BJ (cell line): Measurements from ENCODE around the gene TBC1D9. TPM values are rescaled to one million over a fixed set of nuclear protein-coding genes. Genes with fewer than 3 reads are reported as not detected.

Experiments
- CTCF ChIA-PET: fragments of 350-600 bp; formaldehyde crosslinking; extraction: SDS; loops from one replicate; lab custom pipeline; 2021; ENCODE audit warnings: antibody characterized with exemption, inconsistent platforms; lab: Yijun Ruan, JAX
- POLR2A ChIA-PET: fragments of 300-600 bp; sonication (Branson Sonifier 250); formaldehyde crosslinking; extraction: SDS; loops from one replicate; lab custom pipeline; 2021; ENCODE audit warnings: antibody characterized with exemption; lab: Charles Lee
- DNase-seq: peaks from one replicate; pipeline ENCODE4 v3.0.0-alpha.2; 2011; ENCODE audit warnings: low read depth
- H3K27me3 ChIP-seq: 2 replicates; pipeline ENCODE4 v1.6.0; 2011; ENCODE audit warnings: low read length; ENCODE audit not compliant: control insufficient read depth, insufficient read depth
- H3K36me3 ChIP-seq: 2 replicates; pipeline ENCODE4 v1.5.1; 2011; ENCODE audit warnings: low read length; ENCODE audit not compliant: control insufficient read depth, insufficient read depth
- H3K4me3 ChIP-seq: 2 replicates; pipeline ENCODE4 v1.5.1; 2011; ENCODE audit warnings: low read depth, mild to moderate bottlenecking, control low read depth, low read length
- CTCF ChIP-seq: IDR thresholded peaks from 2 replicates; pipeline ENCODE4 v1.5.1; 2011; ENCODE audit warnings: low read depth, mild to moderate bottlenecking, control low read depth, inconsistent platforms, low read length, moderate library complexity; ENCODE audit not compliant: insufficient read depth
- polyA plus RNA-seq: library from polyadenylated mRNA; depleted of rRNA; stranded (reverse); fragments of >200 nt; gene quantifications from 2 replicates; pipeline ENCODE4 v1.2.3, GENCODE V29; 2011

Gene TBC1D9
- polyA plus RNA-seq, 1 experiment: 12.0 TPM

GRCh38 chr4:140633951-140634350 lies 122.2 kb downstream of the TBC1D9 start:
- no peak for TF ChIP-seq CTCF
- H3K27me3 ChIP-seq: no peaks in the 10 kb centered on the region
- CTCF ChIA-PET: no interaction called here
- POLR2A ChIA-PET: no interaction called here
- no peak for DNase-seq
- H3K36me3 ChIP-seq: peaks cover 1% of the 10 kb centered on the region; the same call in 1 of the 2 replicates
- no peak overlapping the region for H3K4me3 ChIP-seq

GRCh38 chr4:140633124-140633523 lies 123.1 kb downstream of the TBC1D9 start:
- Histone ChIP-seq H3K36me3 (peaks cover 1% of the 10 kb centered on the region; the same call in 1 of the 2 replicates), H3K27me3 (no peaks in the 10 kb centered on the region), H3K4me3 (no peak overlapping the region)
- DNase-seq: no peak
- ChIA-PET CTCF (interaction anchor here (1.6 kb wide), 1 partner anchor 273 kb away, joined by 4 read pairs; no protein-coding TSS in a partner anchor), POLR2A (no interaction called here)
- no peak for TF ChIP-seq CTCF

- no peak overlapping the region for H3K4me3 ChIP-seq
- no peak for DNase-seq
- ChIA-PET POLR2A (no interaction called here), CTCF (no interaction called here)
- no peaks in the 10 kb centered on the region for H3K36me3 ChIP-seq
- no peaks in the 10 kb centered on the region for H3K27me3 ChIP-seq
- no peak for TF ChIP-seq CTCF
Observed at GRCh38 chr4:140630246-140630645, 125.9 kb downstream of the TBC1D9 start.

GRCh38 chr4:140628016-140628415 lies 128.2 kb downstream of the TBC1D9 start:
- ChIA-PET POLR2A (no interaction called here), CTCF (interaction anchor here (1.4 to 1.6 kb wide), 3 partner anchors 8 to 223 kb away, joined by 5 to 11 read pairs (median 5); no protein-coding TSS in a partner anchor)
- Histone ChIP-seq H3K4me3 (no peak overlapping the region), H3K36me3 (no peaks in the 10 kb centered on the region), H3K27me3 (no peaks in the 10 kb centered on the region)
- no peak for TF ChIP-seq CTCF
- no peak for DNase-seq

GRCh38 chr4:140626661-140627376 lies 129.4 kb downstream of the TBC1D9 start:
- Histone ChIP-seq H3K36me3 (peaks cover 4% of the 10 kb centered on the region), H3K4me3 (no peak overlapping the region), H3K27me3 (no peaks in the 10 kb centered on the region)
- DNase-seq: no peak
- ChIA-PET POLR2A (no interaction called here), CTCF (interaction anchor here (0.7 to 1.6 kb wide), 7 partner anchors 9 to 971 kb away, joined by 3 to 11 read pairs (median 4); no protein-coding TSS in a partner anchor)
- TF ChIP-seq CTCF: peak; percentile 31
